Measurements from ENCODE around the gene NKX1-1.

DNA sequence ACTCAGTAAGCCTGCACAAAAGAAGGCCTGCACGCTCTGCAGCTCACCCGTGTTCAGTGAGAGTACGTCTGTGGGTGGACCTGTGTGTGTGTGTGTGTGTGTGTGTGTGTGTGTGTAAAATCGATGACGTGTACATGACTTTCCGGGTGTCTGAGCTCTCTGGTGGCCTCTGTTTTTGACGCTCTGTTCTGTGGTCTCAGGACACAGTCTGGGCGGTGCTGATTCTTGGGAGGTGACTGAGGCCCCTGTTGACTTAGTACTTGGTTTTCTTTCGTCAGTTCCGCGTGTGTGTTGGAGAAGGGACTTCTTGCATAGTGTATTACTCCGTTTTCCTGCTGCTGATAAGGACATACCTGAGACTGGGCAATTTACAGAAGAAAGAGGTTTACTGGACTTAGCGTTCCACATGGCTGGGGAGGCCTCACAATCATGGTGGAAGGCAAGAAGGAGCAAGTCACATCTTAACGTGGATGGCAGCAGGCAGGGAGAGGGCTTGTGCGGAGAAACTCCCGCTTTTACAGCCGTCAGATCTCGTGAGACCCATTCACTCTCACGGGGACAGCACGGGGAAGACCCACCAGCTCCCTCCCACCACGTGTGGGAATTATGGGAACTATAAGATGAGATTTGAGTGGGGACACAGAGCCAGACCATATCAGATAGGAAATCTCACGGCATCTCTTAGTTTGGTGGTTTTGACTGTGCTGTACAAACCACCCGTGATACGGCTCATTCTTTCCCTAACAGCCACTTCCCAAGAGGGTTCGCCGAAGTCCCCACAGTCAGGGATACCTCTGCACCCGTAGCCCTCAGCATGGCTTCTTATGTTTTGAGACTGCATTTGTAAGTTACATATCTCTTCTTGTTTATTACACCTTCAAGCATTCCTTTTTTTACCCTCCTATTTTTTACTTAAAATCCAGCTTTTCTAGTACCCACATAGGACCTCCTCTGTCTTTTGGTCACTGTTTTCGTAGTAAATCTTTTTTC, 34.8 kb downstream of the NKX1-1 start:
- no peak for TF ChIP-seq POLR2A (IDR thresholded peaks at IDR 0.05; ENCODE audit: low read depth)
- TF ChIP-seq, protein P1, sequence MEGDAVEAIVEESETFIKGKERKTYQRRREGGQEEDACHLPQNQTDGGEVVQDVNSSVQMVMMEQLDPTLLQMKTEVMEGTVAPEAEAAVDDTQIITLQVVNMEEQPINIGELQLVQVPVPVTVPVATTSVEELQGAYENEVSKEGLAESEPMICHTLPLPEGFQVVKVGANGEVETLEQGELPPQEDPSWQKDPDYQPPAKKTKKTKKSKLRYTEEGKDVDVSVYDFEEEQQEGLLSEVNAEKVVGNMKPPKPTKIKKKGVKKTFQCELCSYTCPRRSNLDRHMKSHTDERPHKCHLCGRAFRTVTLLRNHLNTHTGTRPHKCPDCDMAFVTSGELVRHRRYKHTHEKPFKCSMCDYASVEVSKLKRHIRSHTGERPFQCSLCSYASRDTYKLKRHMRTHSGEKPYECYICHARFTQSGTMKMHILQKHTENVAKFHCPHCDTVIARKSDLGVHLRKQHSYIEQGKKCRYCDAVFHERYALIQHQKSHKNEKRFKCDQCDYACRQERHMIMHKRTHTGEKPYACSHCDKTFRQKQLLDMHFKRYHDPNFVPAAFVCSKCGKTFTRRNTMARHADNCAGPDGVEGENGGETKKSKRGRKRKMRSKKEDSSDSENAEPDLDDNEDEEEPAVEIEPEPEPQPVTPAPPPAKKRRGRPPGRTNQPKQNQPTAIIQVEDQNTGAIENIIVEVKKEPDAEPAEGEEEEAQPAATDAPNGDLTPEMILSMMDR (IDR thresholded peaks at IDR 0.05): no peak
- TF ChIP-seq POLR2AphosphoS5 (IDR thresholded peaks at IDR 0.05): no peak
- no peak for TF ChIP-seq EP300 (IDR thresholded peaks at IDR 0.05)
